Neural progenitor cell (in vitro differentiated cells): Measurements from ENCODE around the gene TTLL8.

Experiments
- CTCF ChIP-seq: fragments of 200-600 bp; sonication (generic); IDR thresholded peaks from 2 replicates; pipeline ENCODE4 v1.5.1; 2017; ENCODE audit warnings: antibody characterized with exemption, mild to moderate bottlenecking
- EZH2phosphoT487 ChIP-seq: fragments of 200-600 bp; sonication (generic); IDR thresholded peaks from 2 replicates; pipeline ENCODE4 v1.6.1; 2017; ENCODE audit warnings: antibody characterized with exemption

GRCh38 chr22:50019316-50019715 lies 38.8 kb downstream of the TTLL8 start:
- TF ChIP-seq CTCF (no peak), EZH2phosphoT487 (no peak)
